ENCODE data around the gene PROX2.

GRCh38 chr14:74855945-74856344, 20.0 kb downstream of the PROX2 start:
- TF ChIP-seq CTCF (IDR thresholded peaks at IDR 0.05 in 4 of 5, conservative IDR thresholded peaks at IDR 0.05 in 1 of 5) (no peak), POLR2A (IDR thresholded peaks at IDR 0.05) (no peak)
